ENCODE results near the gene LRMDA. TPM values are rescaled to one million over a fixed set of nuclear protein-coding genes. Genes with fewer than 3 reads are reported as not detected.

The LRMDA gene
- polyA plus RNA-seq, 3 donors: 39.8 to 59.6 (median 56.4) TPM

- no peaks in the 10 kb centered on the region for H3K79me2 ChIP-seq (ENCODE audit: insufficient read depth, low read length)
- WGBS (ENCODE audit: insufficient coverage): 96% methylated on average over 3 of the region's 9 CpGs
- Mint-ChIP-seq H3K4me1 (peaks cover 14% of the 10 kb centered on the region), H3K36me3 (peaks cover 23 to 60% of the 10 kb centered on the region in 2 donors), H3K27ac (peak overlapping the region in 3 of 7 donors; percentile 48 to 74 (median 72)), H3K9me3 (peaks cover 13 to 31% (median 23%) of the 10 kb centered on the region in 7 donors), H3K4me3 (no peak overlapping the region), H3K27me3 (ENCODE audit: low read depth in 3 of 3) (no peaks in the 10 kb centered on the region)
- peaks cover 21 to 25% of the 10 kb centered on the region in 2 donors for H3K9me3 ChIP-seq (replicated peaks in 1 of 2; ENCODE audit: control insufficient read depth in 1 of 2, insufficient read depth in 1 of 2, low read length in 2 of 2)
- H3K27ac ChIP-seq (ENCODE audit: low read depth in 1 of 2, low read length in 2 of 2): no peak overlapping the region
- H4K20me1 ChIP-seq (ENCODE audit: insufficient read depth, low read length): no peaks in the 10 kb centered on the region
- H3K4me3 ChIP-seq (replicated peaks in 1 of 3; ENCODE audit: low read depth in 2 of 3, low read length in 3 of 3): no peak overlapping the region
- no peak for DNase-seq
- TF ChIP-seq CTCF (IDR thresholded peaks at IDR 0.05): no peak
- peaks cover 0 to 62% of the 10 kb centered on the region in 2 donors for H3K36me3 ChIP-seq (replicated peaks in 1 of 2; ENCODE audit: control insufficient read depth in 1 of 2, insufficient read depth in 2 of 2, low read length in 2 of 2)
- H3K4me1 ChIP-seq (ENCODE audit: control insufficient read depth in 1 of 2, insufficient read depth in 2 of 2, low read length in 2 of 2): peaks cover 3 to 7% of the 10 kb centered on the region in 2 donors
- no peak overlapping the region for H3K9ac ChIP-seq (ENCODE audit: insufficient read depth, low read length, poor library complexity, severe bottlenecking)
- H2AFZ ChIP-seq (ENCODE audit: insufficient read depth, low read depth, low read length, poor library complexity, severe bottlenecking): no peak overlapping the region
- intact Hi-C loops (cut with micrococcal nuclease): no loop called here
- H3K4me2 ChIP-seq (replicated peaks; ENCODE audit: extremely low read depth, low read length, poor library complexity, severe bottlenecking): no peak overlapping the region
- no peaks in the 10 kb centered on the region for H3K27me3 ChIP-seq (ENCODE audit: control insufficient read depth in 2 of 2, insufficient read depth in 2 of 2, low read length in 2 of 2)
Measured at GRCh38 chr10:76052682-76053503, 621.5 kb downstream of the LRMDA start.

GRCh38 chr10:76055466-76055865 lies 624.0 kb downstream of the LRMDA start:
- no peak for DNase-seq
- H3K27me3 Mint-ChIP-seq (ENCODE audit: low read depth in 3 of 3): no peaks in the 10 kb centered on the region
- no peak overlapping the region for H2AFZ ChIP-seq (ENCODE audit: insufficient read depth, low read depth, low read length, poor library complexity, severe bottlenecking)
- no peak overlapping the region for H3K4me3 ChIP-seq (replicated peaks in 1 of 3; ENCODE audit: low read depth in 2 of 3, low read length in 3 of 3)
- H3K9ac ChIP-seq (ENCODE audit: insufficient read depth, low read length, poor library complexity, severe bottlenecking): no peak overlapping the region
- no peak overlapping the region for H3K4me2 ChIP-seq (replicated peaks; ENCODE audit: extremely low read depth, low read length, poor library complexity, severe bottlenecking)
- WGBS (ENCODE audit: insufficient coverage): 100% methylated on average over 3 of the region's 3 CpGs
- H3K9me3 Mint-ChIP-seq: peaks cover 13 to 31% (median 23%) of the 10 kb centered on the region in 7 donors
- peaks cover 47 to 69% of the 10 kb centered on the region in 2 donors for H3K36me3 Mint-ChIP-seq
- no peak overlapping the region for H3K27ac ChIP-seq (ENCODE audit: low read depth in 1 of 2, low read length in 2 of 2)
- peaks cover 21 to 25% of the 10 kb centered on the region in 2 donors for H3K9me3 ChIP-seq (replicated peaks in 1 of 2; ENCODE audit: control insufficient read depth in 1 of 2, insufficient read depth in 1 of 2, low read length in 2 of 2)
- intact Hi-C loops (cut with micrococcal nuclease): no loop called here
- H3K79me2 ChIP-seq (ENCODE audit: insufficient read depth, low read length): no peaks in the 10 kb centered on the region
- H3K4me1 ChIP-seq (ENCODE audit: control insufficient read depth in 1 of 2, insufficient read depth in 2 of 2, low read length in 2 of 2): no peaks in the 10 kb centered on the region
- TF ChIP-seq CTCF (IDR thresholded peaks at IDR 0.05): no peak
- H3K27me3 ChIP-seq (ENCODE audit: control insufficient read depth in 2 of 2, insufficient read depth in 2 of 2, low read length in 2 of 2): no peaks in the 10 kb centered on the region
- peak overlapping the region in 1 of 7 donors; percentile 17 for H3K27ac Mint-ChIP-seq
- no peaks in the 10 kb centered on the region for H4K20me1 ChIP-seq (ENCODE audit: insufficient read depth, low read length)
- H3K4me1 Mint-ChIP-seq: peaks cover 1% of the 10 kb centered on the region
- H3K36me3 ChIP-seq (replicated peaks in 1 of 2; ENCODE audit: control insufficient read depth in 1 of 2, insufficient read depth in 2 of 2, low read length in 2 of 2): peaks cover 8 to 84% of the 10 kb centered on the region in 2 donors
- H3K4me3 Mint-ChIP-seq: no peak overlapping the region

Data from CD14-positive monocyte (primary cell).